Measurements from ENCODE around the gene AOPEP.

The AOPEP gene

DNA sequence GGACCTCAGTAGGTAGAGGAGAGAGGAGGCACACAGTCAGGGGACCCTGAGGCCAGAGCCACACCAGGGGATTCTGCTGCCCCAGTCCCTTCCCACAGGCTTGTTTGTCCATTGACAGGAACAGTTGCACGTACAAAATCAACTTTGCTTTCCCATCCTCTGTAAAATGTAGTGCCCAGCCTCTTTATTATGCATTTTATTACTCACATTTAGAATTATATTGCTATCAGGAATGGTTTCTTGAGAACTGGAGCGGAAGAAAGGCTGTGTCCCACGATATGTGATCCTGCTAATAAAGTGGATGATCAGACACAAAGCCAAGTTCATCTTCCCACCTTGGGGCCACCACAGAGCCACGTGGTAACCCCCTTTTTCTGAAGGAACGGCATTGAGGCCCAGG lies 313.6 kb downstream of the AOPEP start:
- H3K27ac Mint-ChIP-seq, result no peak overlapping the region
- no peaks in the 10 kb centered on the region for H3K4me1 Mint-ChIP-seq
- H3K4me3 Mint-ChIP-seq, result no peak overlapping the region
- no peaks in the 10 kb centered on the region for H3K27me3 Mint-ChIP-seq
- H3K36me3 Mint-ChIP-seq, result peaks cover 4% of the 10 kb centered on the region
- H3K9me3 Mint-ChIP-seq, result no peaks in the 10 kb centered on the region

DNA sequence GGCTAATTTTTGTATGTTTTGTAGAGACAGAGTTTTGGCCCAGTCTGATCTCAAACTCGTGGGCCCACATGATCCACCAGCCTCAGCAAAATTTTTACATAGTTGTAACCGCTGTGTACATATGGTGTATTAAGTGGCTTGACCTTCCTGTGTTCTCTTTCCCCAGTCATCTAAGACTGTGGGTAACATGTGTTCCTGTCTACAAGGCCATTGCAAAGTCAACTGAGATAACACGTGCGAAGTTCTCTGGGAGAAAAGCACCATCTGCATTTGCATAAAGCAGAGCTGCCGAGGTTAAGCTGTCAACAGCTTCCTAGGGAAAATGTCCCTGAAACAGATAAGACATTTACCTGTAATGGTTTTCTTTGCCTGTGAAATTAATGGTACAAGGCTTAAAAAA lies 317.3 kb downstream of the AOPEP start:
- Mint-ChIP-seq H3K9me3 (no peaks in the 10 kb centered on the region), H3K27ac (no peak overlapping the region), H3K4me3 (no peak overlapping the region), H3K27me3 (peaks cover 6% of the 10 kb centered on the region), H3K36me3 (no peaks in the 10 kb centered on the region), H3K4me1 (peaks cover 4% of the 10 kb centered on the region)

DNA sequence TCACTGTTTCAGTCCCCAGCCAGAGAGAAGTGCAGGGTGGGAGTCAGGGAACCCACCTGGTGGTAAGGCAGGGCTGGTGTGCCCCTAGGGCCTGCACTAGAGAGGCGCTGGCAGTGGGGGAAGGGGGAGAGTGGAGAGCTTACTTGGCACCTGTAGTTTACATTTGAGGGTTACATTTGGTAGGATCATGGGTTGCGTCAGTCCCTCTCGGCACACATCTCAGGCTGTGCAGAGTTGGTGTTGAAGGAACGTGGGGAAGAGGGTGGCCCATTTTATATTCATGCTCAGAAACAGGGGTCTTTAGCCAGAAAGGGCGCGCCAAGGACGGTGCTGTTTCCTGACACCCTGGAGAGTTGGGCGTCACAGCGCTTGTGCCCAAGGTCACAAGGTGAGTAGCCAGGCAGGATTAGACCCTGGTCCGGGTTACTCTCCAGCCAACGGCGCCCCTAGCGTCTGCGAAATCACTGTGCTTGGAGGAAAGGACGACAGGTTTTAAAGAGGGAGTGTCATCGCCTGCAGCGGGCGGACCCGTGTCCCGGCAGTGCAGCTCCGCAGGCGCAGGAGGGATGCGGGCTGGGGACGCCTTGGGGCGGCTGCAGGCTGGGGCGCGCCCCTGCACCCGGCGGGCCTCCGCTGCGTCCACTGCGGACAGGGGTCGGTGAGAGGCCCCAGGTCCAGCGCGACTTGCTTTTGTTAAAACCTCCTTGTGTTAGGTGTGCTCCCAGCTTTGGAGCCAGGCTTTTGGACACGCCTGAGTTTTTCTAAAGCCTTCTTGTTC lies 318.4 kb downstream of the AOPEP start:
- H3K9me3 Mint-ChIP-seq, result no peaks in the 10 kb centered on the region
- H3K27me3 Mint-ChIP-seq, result peaks cover 13% of the 10 kb centered on the region
- H3K36me3 Mint-ChIP-seq, result no peaks in the 10 kb centered on the region
- H3K4me1 Mint-ChIP-seq, result peaks cover 8% of the 10 kb centered on the region
- H3K27ac Mint-ChIP-seq, result no peak overlapping the region
- H3K4me3 Mint-ChIP-seq, result no peak overlapping the region

DNA sequence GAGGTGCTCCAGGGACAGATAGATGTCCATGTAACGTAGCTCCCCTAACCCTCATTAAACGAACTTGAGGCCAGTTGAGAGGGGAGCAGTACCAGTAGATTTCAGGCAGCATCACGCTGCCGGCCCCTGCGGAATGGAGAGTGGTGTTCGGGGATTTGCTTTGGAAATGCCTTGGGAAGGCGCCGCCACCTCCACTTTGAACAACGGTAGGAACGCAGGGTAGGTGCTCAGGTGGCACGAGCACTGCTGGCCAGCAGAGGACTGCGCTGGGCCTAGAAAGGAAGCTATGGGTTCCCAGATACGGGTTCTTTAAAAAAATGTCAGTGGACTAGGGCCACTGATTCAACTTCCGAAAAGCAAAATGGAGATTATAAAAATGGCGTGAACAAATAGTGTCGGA lies 319.3 kb downstream of the AOPEP start:
- Mint-ChIP-seq H3K27me3 (peaks cover 16% of the 10 kb centered on the region), H3K4me1 (peaks cover 8% of the 10 kb centered on the region), H3K9me3 (no peaks in the 10 kb centered on the region), H3K36me3 (no peaks in the 10 kb centered on the region), H3K4me3 (no peak overlapping the region), H3K27ac (no peak overlapping the region)

DNA sequence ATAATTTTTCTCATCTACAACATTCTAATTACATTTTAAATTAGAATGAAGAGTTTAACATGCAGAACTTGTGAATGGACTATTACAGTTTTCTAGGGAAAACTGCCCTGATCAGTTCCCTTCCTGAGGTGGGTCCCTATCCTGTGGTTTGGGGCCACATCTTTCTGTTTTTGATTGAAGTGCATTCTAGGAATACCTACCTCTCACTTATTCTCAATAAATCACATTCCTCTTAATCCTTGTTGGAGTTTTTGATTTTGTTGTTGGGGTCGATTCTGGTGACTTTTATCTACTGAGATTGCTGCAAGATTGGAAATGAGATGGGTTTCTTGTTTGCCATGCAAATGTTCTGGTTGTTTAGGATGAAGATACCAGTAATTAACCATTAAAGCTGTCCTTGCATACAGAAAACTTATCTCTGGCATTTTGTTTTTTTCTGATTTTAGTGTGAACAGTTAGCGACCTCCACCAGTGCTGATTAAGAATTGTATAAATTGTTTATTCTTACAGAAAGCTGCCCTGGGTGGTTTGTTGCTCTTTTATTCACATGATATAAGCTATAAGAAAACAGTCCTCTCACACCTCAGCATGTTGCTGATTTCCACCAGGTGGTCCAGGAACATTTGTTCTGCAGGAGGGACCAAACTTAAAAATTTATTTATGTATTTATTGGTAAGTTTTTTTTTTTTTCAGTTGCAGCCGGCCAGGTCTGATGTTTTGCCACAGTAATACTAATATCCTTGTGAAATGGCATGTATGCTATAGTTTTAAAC lies 321.1 kb downstream of the AOPEP start:
- Mint-ChIP-seq H3K4me1 (peaks cover 8% of the 10 kb centered on the region), H3K9me3 (no peaks in the 10 kb centered on the region), H3K27me3 (peaks cover 19% of the 10 kb centered on the region), H3K36me3 (no peaks in the 10 kb centered on the region), H3K27ac (no peak overlapping the region), H3K4me3 (peak overlapping the region; percentile 77)

DNA sequence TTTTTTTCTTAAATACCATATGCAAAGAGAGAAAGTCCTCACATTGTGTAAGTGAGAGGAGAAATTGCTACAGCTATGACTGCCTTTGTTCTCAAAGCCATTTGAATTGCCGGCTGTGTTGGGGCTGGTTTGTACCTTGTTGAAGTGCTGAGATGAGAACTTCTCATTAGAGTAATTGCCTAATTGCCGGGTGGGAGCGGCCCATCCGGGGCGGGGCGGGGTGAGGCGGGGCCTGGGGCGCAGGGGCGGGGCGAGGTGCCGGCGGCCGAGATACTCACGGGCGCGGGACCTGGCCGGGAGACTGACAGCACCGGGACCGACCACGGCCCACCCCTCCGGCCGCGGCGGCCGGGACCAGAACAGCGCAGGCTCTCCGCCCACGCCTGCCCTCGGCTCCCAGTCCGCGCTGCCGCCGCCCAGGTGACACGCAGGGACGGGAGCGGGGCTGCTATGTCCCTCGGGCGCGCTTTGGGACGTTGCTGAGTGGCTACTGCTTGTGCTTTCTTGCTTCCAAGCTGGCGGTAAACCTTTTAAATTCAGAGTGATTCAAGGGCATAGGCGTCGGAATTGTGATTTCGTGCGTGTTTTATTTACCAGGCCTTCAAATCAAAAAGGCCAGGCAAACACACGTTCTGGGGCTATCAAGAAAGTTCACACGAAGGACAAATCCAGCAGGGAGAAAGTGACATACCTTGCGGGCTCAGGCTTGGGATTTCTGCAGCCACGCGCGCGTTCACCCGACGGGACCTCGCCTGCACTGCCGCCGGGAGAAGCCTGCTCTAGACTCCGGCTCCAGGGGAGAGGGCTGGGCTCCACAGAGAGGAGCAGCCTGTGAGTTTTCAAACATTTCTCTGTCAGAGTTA lies 322.0 kb downstream of the AOPEP start:
- H3K4me3 Mint-ChIP-seq, result peak overlapping the region; percentile 80
- H3K36me3 Mint-ChIP-seq, result peaks cover 3% of the 10 kb centered on the region
- peaks cover 19% of the 10 kb centered on the region for H3K27me3 Mint-ChIP-seq
- no peak overlapping the region for H3K27ac Mint-ChIP-seq
- H3K9me3 Mint-ChIP-seq, result no peaks in the 10 kb centered on the region
- peaks cover 8% of the 10 kb centered on the region for H3K4me1 Mint-ChIP-seq

DNA sequence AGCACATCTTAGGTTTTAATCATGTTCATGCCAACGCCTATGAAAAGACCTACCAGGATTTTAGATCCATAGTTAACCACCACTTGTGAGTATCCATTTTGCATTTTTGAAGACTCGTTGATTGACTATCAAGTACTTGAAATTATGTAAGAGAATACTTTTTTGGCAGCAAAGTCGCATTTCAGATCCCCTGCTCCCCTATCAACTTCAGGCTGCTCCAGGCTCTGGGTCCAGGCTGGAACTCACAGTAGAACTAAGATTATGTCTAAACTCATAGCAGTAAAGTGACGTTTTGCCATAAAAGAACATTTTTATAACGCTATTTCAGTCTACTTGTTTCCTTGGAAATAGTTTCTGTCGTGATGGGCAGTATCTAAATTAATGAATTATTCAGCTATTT lies 323.3 kb downstream of the AOPEP start:
- H3K9me3 Mint-ChIP-seq, result no peaks in the 10 kb centered on the region
- H3K36me3 Mint-ChIP-seq, result peaks cover 3% of the 10 kb centered on the region
- no peak overlapping the region for H3K27ac Mint-ChIP-seq
- no peak overlapping the region for H3K4me3 Mint-ChIP-seq
- H3K4me1 Mint-ChIP-seq, result peaks cover 8% of the 10 kb centered on the region
- peaks cover 19% of the 10 kb centered on the region for H3K27me3 Mint-ChIP-seq

DNA sequence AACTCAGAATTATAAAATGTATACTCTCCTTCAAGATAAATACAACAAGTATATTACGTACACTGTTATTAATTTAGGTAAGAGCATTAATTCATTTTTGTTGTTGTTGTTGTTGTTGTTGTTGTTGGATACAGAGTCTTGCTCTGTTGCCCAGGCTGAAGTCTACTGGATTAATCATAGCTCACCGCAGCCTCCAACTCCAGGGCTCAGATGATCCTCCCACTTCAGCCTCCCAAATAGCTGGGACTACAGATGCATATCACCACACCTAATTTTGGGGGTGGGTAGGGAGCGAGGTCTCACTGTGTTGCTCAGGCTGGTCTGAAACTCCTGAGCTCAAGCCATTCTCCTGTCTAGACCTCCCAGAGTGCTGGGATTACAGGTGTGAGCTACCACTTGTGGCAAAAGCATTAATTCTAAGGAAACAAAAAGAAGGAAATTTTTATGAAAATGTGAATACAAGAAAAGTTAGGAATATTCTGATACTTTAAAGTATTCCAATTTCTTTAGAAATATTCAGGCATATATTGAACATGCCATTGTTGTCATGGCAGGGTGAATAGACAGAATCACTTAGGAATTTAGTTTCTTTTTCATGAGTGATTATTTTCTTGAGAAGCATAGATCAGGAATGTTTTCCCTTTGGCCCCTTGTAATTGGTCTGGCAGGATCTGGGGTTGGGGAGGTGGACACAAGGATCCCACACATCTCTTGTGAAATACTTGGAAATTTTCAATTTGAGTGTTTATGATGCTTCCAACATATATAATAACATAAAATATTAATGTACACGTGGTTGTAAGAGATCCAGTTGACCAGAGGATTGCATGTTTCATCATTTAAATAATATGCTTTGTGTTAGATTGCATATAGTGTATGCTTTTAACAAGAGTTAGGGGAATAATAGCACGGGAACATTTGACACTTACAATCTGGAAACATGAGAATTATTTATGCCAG lies 327.4 kb downstream of the AOPEP start:
- H3K4me3 Mint-ChIP-seq, result no peak overlapping the region
- peaks cover 12% of the 10 kb centered on the region for H3K27me3 Mint-ChIP-seq
- H3K9me3 Mint-ChIP-seq, result no peaks in the 10 kb centered on the region
- H3K36me3 Mint-ChIP-seq, result peaks cover 3% of the 10 kb centered on the region
- no peak overlapping the region for H3K27ac Mint-ChIP-seq
- peaks cover 4% of the 10 kb centered on the region for H3K4me1 Mint-ChIP-seq

DNA sequence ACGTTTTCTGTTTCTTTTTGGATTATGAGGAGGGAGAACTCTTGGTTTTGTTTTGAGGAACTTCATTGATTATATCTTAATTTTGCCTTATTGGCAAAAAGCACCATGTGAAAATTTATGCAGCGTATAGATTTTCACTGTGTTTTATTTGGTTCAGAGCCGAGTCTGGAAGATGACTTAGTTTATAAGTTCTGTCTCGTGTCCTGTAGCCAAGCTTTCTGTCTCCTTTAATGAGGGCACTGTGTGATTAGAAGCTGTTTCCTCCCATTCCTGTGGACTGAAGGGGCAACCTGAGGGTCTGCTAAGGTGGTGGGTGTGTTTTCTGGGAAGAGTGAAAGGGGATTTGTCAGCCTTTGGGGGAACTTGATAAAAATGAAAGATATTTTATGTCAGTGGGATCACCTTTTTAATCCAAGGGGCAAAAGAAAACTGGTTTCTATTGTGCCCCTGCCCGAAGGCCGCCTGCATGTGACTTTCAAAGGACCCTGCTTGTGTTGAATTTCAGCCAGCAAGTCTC lies 328.9 kb downstream of the AOPEP start:
- Mint-ChIP-seq H3K9me3 (no peaks in the 10 kb centered on the region), H3K36me3 (peaks cover 3% of the 10 kb centered on the region), H3K4me1 (no peaks in the 10 kb centered on the region), H3K27ac (no peak overlapping the region), H3K27me3 (peaks cover 5% of the 10 kb centered on the region), H3K4me3 (no peak overlapping the region)

DNA sequence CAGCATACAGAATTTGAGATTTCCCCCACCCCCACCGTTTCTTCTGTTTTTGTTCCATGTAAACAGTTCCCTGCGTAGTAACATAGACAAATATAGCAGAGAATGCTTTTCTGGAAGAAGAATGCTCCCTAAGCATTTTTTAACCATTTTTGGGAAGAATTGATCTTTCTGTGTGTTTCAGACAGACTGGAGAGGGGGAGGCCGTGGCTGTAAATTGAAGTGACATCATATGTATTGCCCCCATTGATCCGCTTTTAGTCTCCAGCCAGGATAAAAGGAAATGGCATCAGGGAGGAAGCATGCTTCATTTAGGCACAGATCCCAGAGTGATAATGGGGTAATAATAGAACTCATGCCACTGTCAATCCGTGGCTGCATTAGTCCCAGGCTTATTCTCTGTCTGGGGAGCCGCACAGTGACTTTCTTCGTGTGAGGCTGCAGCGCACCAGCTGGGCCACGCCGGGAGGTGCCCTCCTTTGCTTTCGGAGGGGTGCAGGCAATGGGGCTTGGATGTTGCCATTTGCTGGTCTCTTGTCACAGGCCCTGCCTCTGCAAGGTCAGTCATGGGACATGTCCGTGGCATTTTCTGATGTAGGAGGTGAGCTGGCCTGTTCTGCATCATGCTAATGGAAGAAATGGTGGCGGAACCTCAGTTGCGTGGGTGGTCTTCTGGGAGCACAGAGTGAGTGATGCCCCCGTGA lies 329.5 kb downstream of the AOPEP start:
- H3K4me3 Mint-ChIP-seq, result no peak overlapping the region
- peaks cover 2% of the 10 kb centered on the region for H3K27me3 Mint-ChIP-seq

DNA sequence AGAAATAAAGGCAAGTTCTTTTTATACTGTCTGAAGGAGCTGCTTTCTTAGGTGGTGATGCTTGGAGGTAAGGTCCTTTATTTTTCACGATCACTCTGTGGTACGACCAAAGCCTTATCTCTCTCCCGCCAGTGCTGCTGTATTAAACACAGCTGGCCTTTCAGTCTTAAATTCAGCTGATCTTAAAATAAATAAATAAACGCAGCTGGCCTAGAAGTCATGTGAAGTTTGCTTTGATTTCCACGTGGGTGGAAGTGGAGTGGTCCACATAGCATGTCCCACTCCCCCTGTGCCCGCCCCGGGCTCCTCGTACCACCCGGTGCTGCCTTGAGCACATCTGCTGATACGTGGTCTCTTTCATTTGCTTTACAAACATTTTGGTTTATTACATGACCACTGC lies 330.6 kb downstream of the AOPEP start:
- no peaks in the 10 kb centered on the region for H3K9me3 Mint-ChIP-seq
- H3K27ac Mint-ChIP-seq, result no peak overlapping the region
- no peaks in the 10 kb centered on the region for H3K27me3 Mint-ChIP-seq
- H3K36me3 Mint-ChIP-seq, result peaks cover 3% of the 10 kb centered on the region
- H3K4me3 Mint-ChIP-seq, result no peak overlapping the region
- no peaks in the 10 kb centered on the region for H3K4me1 Mint-ChIP-seq

More for the DNA sequence above, 329.5 kb downstream of the AOPEP start:
- Mint-ChIP-seq H3K27ac (no peak overlapping the region), H3K9me3 (no peaks in the 10 kb centered on the region), H3K36me3 (peaks cover 3% of the 10 kb centered on the region), H3K4me1 (no peaks in the 10 kb centered on the region)

DNA sequence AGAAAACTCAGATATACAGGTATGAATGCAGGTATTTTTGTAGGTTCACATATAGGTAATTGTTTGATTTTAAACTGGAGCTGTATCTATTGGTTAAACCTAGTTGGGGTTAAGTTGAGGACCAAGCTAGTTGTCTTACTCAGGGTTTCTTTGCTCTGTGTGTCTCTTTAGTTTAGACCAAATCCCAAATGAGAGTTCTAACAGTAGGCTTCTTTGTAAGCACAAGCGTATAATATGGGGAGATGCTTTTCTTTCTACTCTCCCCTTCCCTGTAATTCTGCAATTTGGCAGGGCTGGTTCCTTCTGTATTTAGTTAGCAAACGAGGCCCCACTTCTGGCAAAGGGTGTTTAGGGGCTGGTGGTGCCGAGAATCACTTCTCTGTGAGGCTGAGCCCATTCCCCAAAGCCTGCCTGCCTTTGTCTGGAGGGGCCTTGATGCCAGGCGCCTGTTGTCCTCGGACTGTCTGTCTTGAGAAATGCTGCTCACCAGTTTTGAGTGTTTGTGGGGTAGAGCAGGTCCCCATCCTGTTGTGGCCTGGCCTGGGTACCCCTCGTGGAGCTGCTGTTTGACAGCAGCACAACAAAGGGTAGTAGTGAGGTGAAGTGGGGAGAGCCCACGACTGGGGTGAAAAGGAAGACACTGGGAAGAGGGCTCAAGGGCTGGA lies 331.8 kb downstream of the AOPEP start:
- Mint-ChIP-seq H3K4me3 (no peak overlapping the region), H3K9me3 (no peaks in the 10 kb centered on the region), H3K27me3 (no peaks in the 10 kb centered on the region), H3K4me1 (no peaks in the 10 kb centered on the region), H3K36me3 (peaks cover under 1% of the 10 kb centered on the region), H3K27ac (no peak overlapping the region)

DNA sequence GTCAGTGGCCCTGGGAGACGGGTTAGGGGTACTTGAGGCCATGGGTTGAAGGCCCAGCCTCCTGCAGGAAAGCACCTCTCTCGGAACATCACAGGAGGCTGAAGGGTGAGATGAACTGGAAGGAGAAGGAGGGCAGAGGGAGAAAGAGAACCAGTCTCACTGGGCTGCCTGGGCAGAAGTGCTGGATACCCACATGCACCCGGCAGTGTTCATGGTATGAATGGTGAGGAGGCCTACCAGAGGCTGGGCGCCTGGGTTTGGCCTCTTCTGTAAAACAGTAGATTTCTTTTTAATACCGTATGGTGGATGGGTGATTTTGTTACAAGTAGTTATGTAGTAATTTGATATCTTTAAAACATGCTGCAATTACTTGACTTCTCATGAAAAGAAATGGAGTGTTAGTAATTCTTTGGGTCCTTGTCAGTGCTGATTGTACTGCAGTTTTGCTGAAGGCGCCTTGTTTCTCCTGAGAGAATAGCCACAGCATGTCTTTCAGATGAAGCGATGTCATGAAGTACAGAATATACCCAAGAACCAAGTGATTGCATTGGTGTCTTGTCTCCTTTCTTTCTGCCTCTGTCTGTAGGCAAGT lies 332.4 kb downstream of the AOPEP start:
- Mint-ChIP-seq H3K4me1 (no peaks in the 10 kb centered on the region), H3K27ac (no peak overlapping the region), H3K4me3 (no peak overlapping the region), H3K27me3 (no peaks in the 10 kb centered on the region), H3K36me3 (peaks cover 6% of the 10 kb centered on the region), H3K9me3 (no peaks in the 10 kb centered on the region)
